ENCODE measurements around the gene IFNK. TPM values are rescaled to one million over a fixed set of nuclear protein-coding genes. Genes with fewer than 3 reads are reported as not detected.

Gene IFNK
- total RNA-seq, 5 donors from 2014 or later (not counting 1 experiment from before 2014, with no cell fraction given): not detected

- WGBS (ENCODE audit: insufficient coverage): no CpG with 5 or more reads among the region's 4 CpGs
- Histone ChIP-seq H3K4me3 (ENCODE audit: control insufficient read depth in 1 of 2, extremely low read depth in 1 of 2, low read length in 1 of 2) (no peak overlapping the region), H3K9me3 (no peaks in the 10 kb centered on the region), H3K27me3 (replicated peaks in 1 of 2; ENCODE audit: control insufficient read depth in 2 of 2, extremely low read depth in 1 of 2, insufficient read depth in 2 of 2, low read length in 1 of 2) (peaks cover 0 to under 1% of the 10 kb centered on the region in 2 experiments), H3K4me1 (ENCODE audit: control insufficient read depth in 1 of 2, extremely low read depth in 1 of 2, insufficient read depth in 2 of 2, low read length in 2 of 2) (peaks cover 0 to 3% of the 10 kb centered on the region in 2 experiments), H3K36me3 (ENCODE audit: control insufficient read depth in 2 of 2, extremely low read depth in 1 of 2, insufficient read depth in 1 of 2, low read length in 1 of 2) (peaks cover 0 to 3% of the 10 kb centered on the region in 2 donors), H3K27ac (ENCODE audit: low read length) (no peak overlapping the region)
- Mint-ChIP-seq H3K4me3 (no peak overlapping the region), H3K36me3 (peaks cover 16% of the 10 kb centered on the region), H3K27ac (no peak overlapping the region), H3K9me3 (no peaks in the 10 kb centered on the region), H3K4me1 (peaks cover 0 to 5% (median 4%) of the 10 kb centered on the region in 3 donors), H3K27me3 (no peaks in the 10 kb centered on the region)
- ChIA-PET POLR2A (no interaction called here), CTCF (interaction anchor here (0.6 to 2.3 kb wide), 3 partner anchors 42 to 201 kb away, joined by 3 to 14 read pairs (median 3); no protein-coding TSS in a partner anchor)
- no peak for DNase-seq
- no peak for ATAC-seq (replicated peaks in 1 of 4)
Observed at GRCh38 chr9:27534131-27534530, 10.0 kb downstream of the IFNK start.

DNA sequence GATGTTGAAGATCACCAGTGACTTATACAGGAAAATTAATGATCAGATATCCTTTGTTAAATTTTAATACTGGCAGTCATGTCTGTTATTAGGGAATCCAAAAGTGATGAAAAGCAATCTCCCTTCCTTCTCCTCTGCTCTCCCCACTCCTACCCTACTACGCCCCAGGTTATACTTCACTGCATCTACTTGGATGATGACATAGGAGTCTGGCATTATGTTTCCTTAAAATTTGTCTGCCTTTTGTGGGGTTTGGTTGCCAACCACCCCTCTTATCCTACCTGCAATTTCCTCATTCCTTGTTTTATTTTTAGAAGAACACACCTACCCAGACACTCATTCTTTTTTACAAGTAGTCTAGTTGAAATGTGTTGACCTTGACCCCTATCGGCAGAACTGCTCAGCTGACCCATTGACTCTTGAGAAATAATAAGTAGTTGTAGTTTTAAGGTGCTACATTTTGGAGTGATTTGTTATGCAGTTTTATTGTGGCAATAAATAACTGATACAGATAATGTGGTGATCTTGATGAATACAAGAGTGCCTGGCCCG lies 10.6 kb downstream of the IFNK start:
- no CpG with 5 or more reads among the region's 3 CpGs for WGBS (ENCODE audit: insufficient coverage)
- H3K27ac Mint-ChIP-seq: no peak overlapping the region
- ChIA-PET POLR2A (no interaction called here), CTCF (interaction anchor here in 1 of 2 donors (0.6 kb wide), 1 partner anchor 42 kb away, joined by 3 read pairs; no protein-coding TSS in a partner anchor)
- peaks cover 16% of the 10 kb centered on the region for H3K36me3 Mint-ChIP-seq
- H3K4me3 ChIP-seq (ENCODE audit: control insufficient read depth in 1 of 2, extremely low read depth in 1 of 2, low read length in 1 of 2): no peak overlapping the region
- H3K4me1 ChIP-seq (ENCODE audit: control insufficient read depth in 1 of 2, extremely low read depth in 1 of 2, insufficient read depth in 2 of 2, low read length in 2 of 2): peaks cover 0 to 2% of the 10 kb centered on the region in 2 experiments
- peaks cover 0 to 3% of the 10 kb centered on the region in 2 donors for H3K36me3 ChIP-seq (ENCODE audit: control insufficient read depth in 2 of 2, extremely low read depth in 1 of 2, insufficient read depth in 1 of 2, low read length in 1 of 2)
- no peaks in the 10 kb centered on the region for H3K27me3 ChIP-seq (replicated peaks in 1 of 2; ENCODE audit: control insufficient read depth in 2 of 2, extremely low read depth in 1 of 2, insufficient read depth in 2 of 2, low read length in 1 of 2)
- ATAC-seq (replicated peaks in 1 of 4): no peak
- no peaks in the 10 kb centered on the region for H3K9me3 ChIP-seq
- no peaks in the 10 kb centered on the region for H3K27me3 Mint-ChIP-seq
- no peak for DNase-seq
- H3K9me3 Mint-ChIP-seq: no peaks in the 10 kb centered on the region
- no peak overlapping the region for H3K4me3 Mint-ChIP-seq
- no peak overlapping the region for H3K27ac ChIP-seq (ENCODE audit: low read length)
- peaks cover 0 to 4% (median 3%) of the 10 kb centered on the region in 3 donors for H3K4me1 Mint-ChIP-seq

GRCh38 chr9:27535701-27536118 lies 11.6 kb downstream of the IFNK start:
- H3K9me3 ChIP-seq: no peaks in the 10 kb centered on the region
- H3K27ac ChIP-seq (ENCODE audit: low read length): no peak overlapping the region
- H3K27me3 ChIP-seq (replicated peaks in 1 of 2; ENCODE audit: control insufficient read depth in 2 of 2, extremely low read depth in 1 of 2, insufficient read depth in 2 of 2, low read length in 1 of 2): no peaks in the 10 kb centered on the region
- no peak for ATAC-seq (replicated peaks in 1 of 4)
- 68% methylated on average over 3 of the region's 3 CpGs for WGBS (ENCODE audit: insufficient coverage)
- peaks cover 0 to 3% of the 10 kb centered on the region in 2 donors for H3K36me3 ChIP-seq (ENCODE audit: control insufficient read depth in 2 of 2, extremely low read depth in 1 of 2, insufficient read depth in 1 of 2, low read length in 1 of 2)
- no peaks in the 10 kb centered on the region for H3K4me1 ChIP-seq (ENCODE audit: control insufficient read depth in 1 of 2, extremely low read depth in 1 of 2, insufficient read depth in 2 of 2, low read length in 2 of 2)
- no peak overlapping the region for H3K4me3 ChIP-seq (ENCODE audit: control insufficient read depth in 1 of 2, extremely low read depth in 1 of 2, low read length in 1 of 2)
- DNase-seq: peak in 1 of 35 experiments; percentile 3
- no peak overlapping the region for H3K27ac Mint-ChIP-seq
- H3K4me1 Mint-ChIP-seq: peaks cover 0 to 2% (median 0%) of the 10 kb centered on the region in 3 donors
- H3K4me3 Mint-ChIP-seq: no peak overlapping the region
- ChIA-PET POLR2A (no interaction called here), CTCF (no interaction called here)
- H3K27me3 Mint-ChIP-seq: no peaks in the 10 kb centered on the region
- no peaks in the 10 kb centered on the region for H3K9me3 Mint-ChIP-seq
- peaks cover 16% of the 10 kb centered on the region for H3K36me3 Mint-ChIP-seq

GRCh38 chr9:27536168-27536567 lies 12.1 kb downstream of the IFNK start:
- DNase-seq: no peak
- Histone ChIP-seq H3K4me1 (ENCODE audit: control insufficient read depth in 1 of 2, extremely low read depth in 1 of 2, insufficient read depth in 2 of 2, low read length in 2 of 2) (no peaks in the 10 kb centered on the region), H3K9me3 (no peaks in the 10 kb centered on the region), H3K4me3 (ENCODE audit: control insufficient read depth in 1 of 2, extremely low read depth in 1 of 2, low read length in 1 of 2) (no peak overlapping the region), H3K27me3 (replicated peaks in 1 of 2; ENCODE audit: control insufficient read depth in 2 of 2, extremely low read depth in 1 of 2, insufficient read depth in 2 of 2, low read length in 1 of 2) (no peaks in the 10 kb centered on the region), H3K27ac (ENCODE audit: low read length) (no peak overlapping the region), H3K36me3 (ENCODE audit: control insufficient read depth in 2 of 2, extremely low read depth in 1 of 2, insufficient read depth in 1 of 2, low read length in 1 of 2) (peaks cover 0 to 3% of the 10 kb centered on the region in 2 donors)
- ChIA-PET CTCF (interaction anchor here in 1 of 2 donors (1.2 kb wide), 1 partner anchor 203 kb away, joined by 4 read pairs; no protein-coding TSS in a partner anchor), POLR2A (no interaction called here)
- Mint-ChIP-seq H3K27ac (no peak overlapping the region), H3K27me3 (no peaks in the 10 kb centered on the region), H3K36me3 (peaks cover 19% of the 10 kb centered on the region), H3K4me3 (no peak overlapping the region), H3K9me3 (no peaks in the 10 kb centered on the region), H3K4me1 (peaks cover 0 to 2% (median 0%) of the 10 kb centered on the region in 3 donors)
- ATAC-seq (replicated peaks in 1 of 4): no peak
- WGBS (ENCODE audit: insufficient coverage): 100% methylated on average over 1 of the region's 3 CpGs

DNA sequence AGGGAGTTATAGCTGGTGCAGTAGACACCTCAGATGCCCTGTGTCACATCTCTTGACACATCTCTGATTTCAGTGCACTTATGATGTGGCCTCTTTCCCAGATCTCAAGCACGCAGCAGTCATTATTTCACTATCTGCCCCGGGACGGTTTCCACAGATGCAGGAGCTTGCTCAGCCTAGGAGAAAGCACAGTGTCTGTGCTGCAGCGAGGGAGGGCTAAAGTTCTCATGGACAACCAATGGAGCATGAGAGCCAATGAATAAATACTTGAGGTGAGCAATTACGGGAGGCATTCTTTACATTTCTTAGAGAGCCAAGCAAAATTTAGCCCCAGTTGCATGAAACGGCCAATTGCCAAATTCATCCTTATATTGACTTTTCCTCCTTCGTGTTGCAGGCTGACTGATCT lies 12.9 kb downstream of the IFNK start:
- Histone ChIP-seq H3K4me1 (ENCODE audit: control insufficient read depth in 1 of 2, extremely low read depth in 1 of 2, insufficient read depth in 2 of 2, low read length in 2 of 2) (no peaks in the 10 kb centered on the region), H3K9me3 (no peaks in the 10 kb centered on the region), H3K36me3 (ENCODE audit: control insufficient read depth in 2 of 2, extremely low read depth in 1 of 2, insufficient read depth in 1 of 2, low read length in 1 of 2) (peaks cover 0 to 3% of the 10 kb centered on the region in 2 donors), H3K27me3 (replicated peaks in 1 of 2; ENCODE audit: control insufficient read depth in 2 of 2, extremely low read depth in 1 of 2, insufficient read depth in 2 of 2, low read length in 1 of 2) (no peaks in the 10 kb centered on the region), H3K27ac (ENCODE audit: low read length) (no peak overlapping the region), H3K4me3 (ENCODE audit: control insufficient read depth in 1 of 2, extremely low read depth in 1 of 2, low read length in 1 of 2) (no peak overlapping the region)
- POLR2A ChIA-PET: no interaction called here
- Mint-ChIP-seq H3K36me3 (peaks cover 25% of the 10 kb centered on the region), H3K4me1 (peaks cover 0 to 2% (median 0%) of the 10 kb centered on the region in 3 donors), H3K27ac (no peak overlapping the region), H3K27me3 (no peaks in the 10 kb centered on the region), H3K9me3 (no peaks in the 10 kb centered on the region), H3K4me3 (no peak overlapping the region)
- 88% methylated on average over 5 of the region's 7 CpGs for WGBS (ENCODE audit: insufficient coverage)
- CTCF ChIA-PET: interaction anchor here in 1 of 2 donors (1.2 kb wide), 1 partner anchor 204 kb away, joined by 4 read pairs; no protein-coding TSS in a partner anchor
- ATAC-seq (replicated peaks in 1 of 4) (no peak), DNase-seq (no peak)

DNA sequence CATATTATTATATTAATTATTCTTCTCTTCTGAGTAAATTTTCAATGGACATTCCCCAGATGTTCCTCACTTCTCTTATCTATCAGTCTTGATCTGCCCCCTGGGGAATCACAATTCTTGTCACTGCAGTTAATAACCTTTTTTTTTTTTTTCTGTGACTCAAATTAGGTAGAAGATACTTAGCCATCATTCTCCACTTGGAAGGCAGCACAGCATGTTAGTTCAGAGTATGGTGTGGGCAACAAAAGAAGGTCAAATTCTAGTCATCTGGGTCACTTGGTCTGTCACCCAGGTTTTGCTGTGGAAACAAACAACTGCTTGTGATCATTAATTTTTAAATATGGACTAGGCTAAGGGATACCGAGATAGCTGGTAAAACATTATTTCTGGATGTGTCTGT lies 13.7 kb downstream of the IFNK start:
- DNase-seq (no peak), ATAC-seq (replicated peaks in 1 of 4) (no peak)
- Histone ChIP-seq H3K27me3 (replicated peaks in 1 of 2; ENCODE audit: control insufficient read depth in 2 of 2, extremely low read depth in 1 of 2, insufficient read depth in 2 of 2, low read length in 1 of 2) (no peaks in the 10 kb centered on the region), H3K9me3 (no peaks in the 10 kb centered on the region), H3K27ac (ENCODE audit: low read length) (no peak overlapping the region), H3K4me3 (ENCODE audit: control insufficient read depth in 1 of 2, extremely low read depth in 1 of 2, low read length in 1 of 2) (no peak overlapping the region), H3K4me1 (ENCODE audit: control insufficient read depth in 1 of 2, extremely low read depth in 1 of 2, insufficient read depth in 2 of 2, low read length in 2 of 2) (no peaks in the 10 kb centered on the region), H3K36me3 (ENCODE audit: control insufficient read depth in 2 of 2, extremely low read depth in 1 of 2, insufficient read depth in 1 of 2, low read length in 1 of 2) (peaks cover under 1 to 3% of the 10 kb centered on the region in 2 donors)
- H3K27me3 Mint-ChIP-seq: no peaks in the 10 kb centered on the region
- H3K9me3 Mint-ChIP-seq: no peaks in the 10 kb centered on the region
- peaks cover 31% of the 10 kb centered on the region for H3K36me3 Mint-ChIP-seq
- no peak overlapping the region for H3K27ac Mint-ChIP-seq
- WGBS (ENCODE audit: insufficient coverage): no CpG with 5 or more reads among the region's 1 CpG
- peaks cover 0 to 2% (median 0%) of the 10 kb centered on the region in 3 donors for H3K4me1 Mint-ChIP-seq
- ChIA-PET CTCF (no interaction called here), POLR2A (no interaction called here)
- no peak overlapping the region for H3K4me3 Mint-ChIP-seq

Data from T-cell (primary cell).